ENCODE results near the gene FOXD3.

FOXD3 gene

DNA sequence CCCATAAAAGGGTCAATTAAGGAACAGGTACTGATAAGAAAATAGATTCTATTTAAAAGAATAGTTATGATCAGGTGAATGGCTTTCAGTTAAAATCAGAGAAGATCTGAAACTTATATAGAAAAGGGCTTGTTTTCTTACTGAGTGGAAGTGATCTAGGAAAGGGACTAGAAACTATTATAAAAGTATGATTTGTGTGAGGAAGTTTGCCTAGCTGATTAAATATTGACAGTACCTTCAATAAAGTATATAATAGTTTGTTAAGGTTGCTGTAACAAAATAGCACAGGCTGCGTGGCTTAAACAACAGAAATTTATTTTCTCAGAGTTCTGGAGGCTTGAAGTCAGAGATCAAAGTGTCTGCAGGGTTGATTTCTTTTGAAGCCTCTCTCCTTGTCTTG lies 39.7 kb downstream of the FOXD3 start:
- DNase-seq (ENCODE audit: low spot score): no peak

DNA sequence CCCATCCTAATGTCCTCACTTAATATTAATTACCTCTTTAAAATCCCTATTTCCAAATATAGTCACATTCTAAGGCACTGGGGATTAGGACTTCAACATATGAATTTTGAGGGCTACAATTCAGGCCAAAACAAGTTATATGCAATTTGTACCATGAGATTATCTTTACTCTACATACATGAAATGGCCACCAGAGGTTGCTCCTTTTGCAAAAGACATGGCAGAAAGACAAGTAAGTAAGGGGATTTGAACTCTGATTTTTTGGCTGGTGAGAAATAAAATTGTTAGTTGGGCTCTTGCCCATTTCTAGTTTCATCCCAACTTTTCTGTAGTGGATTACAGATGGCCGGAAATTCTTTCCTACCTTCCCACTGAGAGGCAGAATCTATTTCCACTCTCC lies 40.2 kb downstream of the FOXD3 start:
- no peak for DNase-seq (ENCODE audit: low spot score)

DNA sequence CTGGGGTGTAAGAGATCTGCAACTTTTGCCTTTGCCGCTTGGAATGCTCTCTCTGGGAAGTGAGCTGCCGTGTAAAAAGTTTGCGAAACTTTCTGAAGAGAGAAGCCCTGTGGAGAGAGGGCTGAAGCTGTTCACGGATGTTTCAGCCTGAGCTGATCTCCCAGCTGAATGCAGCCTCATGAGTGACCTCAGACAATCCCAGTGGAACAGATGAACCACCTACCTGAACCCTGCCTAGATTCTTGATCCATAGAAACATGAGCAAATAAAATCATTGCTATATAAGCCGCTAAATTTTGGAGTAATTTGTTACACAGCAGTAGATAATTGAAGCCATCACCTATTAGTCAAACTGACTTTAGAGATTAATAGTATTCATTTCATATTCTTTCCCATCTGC lies 40.6 kb downstream of the FOXD3 start:
- DNase-seq (ENCODE audit: low spot score): peak; percentile 10

DNA sequence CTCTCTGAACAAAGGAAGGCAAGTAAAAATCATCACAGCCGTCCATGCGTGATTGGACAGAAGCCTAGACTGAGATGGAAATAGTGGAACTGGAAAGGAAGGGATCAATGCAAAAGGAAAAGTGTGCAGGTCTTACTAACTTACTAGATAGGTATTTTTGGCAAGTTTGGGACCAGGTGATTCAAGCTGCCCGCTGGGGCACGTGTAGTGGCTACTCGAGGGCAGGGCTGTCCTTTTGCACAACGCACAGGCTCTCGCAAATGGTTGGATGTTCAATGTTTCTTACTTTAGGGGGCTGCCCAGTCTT lies 44.5 kb downstream of the FOXD3 start:
- DNase-seq (ENCODE audit: low spot score): no peak

DNA sequence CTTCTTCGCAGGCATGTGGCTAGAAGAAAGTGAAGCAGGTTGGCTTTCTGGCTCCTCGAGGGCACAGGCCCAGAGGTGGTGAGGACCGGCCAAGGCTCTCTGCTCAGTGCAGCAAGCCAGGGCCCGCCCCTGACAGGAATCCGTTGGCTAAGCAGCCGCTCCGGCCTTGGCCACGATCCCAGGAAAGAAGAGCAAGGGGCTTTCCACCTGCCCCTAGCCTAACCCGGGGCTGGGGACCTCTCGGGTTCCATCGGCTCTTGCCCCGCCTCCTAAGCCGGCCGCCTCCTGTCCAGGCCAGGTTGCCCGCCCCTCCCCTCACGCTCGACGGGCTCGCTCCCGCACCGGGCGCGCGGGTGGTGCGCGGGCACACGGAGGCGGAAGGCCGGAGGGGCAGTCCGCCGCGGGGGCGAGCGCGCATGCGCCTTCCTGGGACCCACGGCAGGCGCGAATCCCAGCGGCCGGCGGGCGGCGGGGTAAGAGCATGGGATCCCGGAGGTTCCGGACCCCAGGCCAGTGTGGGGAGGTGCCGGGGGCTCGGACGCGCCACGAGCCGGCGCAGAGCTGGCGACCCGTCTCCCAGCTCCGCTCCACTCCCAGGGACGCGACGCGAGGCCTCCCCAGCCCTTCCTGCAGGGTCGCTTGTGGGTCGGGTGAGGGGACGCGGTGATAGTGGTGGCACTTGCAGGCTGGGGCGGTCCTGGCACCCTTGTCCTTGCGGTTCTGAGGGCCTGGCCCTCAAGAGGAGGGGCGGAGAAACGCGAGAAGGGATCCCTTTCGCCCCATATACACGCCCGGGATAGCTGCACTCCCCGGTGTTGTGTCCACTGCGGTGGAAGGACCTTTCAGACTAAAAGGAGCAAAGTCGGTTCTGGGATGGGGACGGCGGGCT lies 45.1 kb downstream of the FOXD3 start, which contains the start of gene ALG6:
TSS of gene ALG6 (plus strand) at position 413 of the 889 bp plus-strand sequence. CDS start 3,351 bp downstream, outside the sequence.
- peak; percentile 94 for DNase-seq (ENCODE audit: low spot score)

DNA sequence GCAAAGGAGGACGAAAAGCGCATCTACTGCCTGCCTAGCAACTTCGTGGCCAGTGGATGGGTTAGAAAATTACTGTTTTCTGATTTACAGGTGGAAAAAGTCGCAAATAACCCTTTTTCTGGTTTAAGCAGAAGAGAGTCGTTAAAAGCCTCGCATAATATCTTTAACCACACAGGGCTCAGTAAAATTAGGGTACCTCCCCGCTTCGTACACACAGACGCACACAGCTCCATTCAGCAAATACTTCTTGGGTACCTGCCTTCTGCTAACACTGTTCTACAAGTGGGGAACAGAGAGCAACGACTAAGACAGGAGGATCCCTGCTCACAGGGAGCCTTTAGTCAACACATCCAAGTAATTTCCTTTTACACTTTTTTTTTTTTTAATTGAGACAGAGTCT lies 45.8 kb downstream of the FOXD3 start:
- DNase-seq (ENCODE audit: low spot score): no peak

All from HuH-7 (cell line).